Measurements from ENCODE around the gene USP38. TPM values are rescaled to one million over a fixed set of nuclear protein-coding genes. Genes with fewer than 3 reads are reported as not detected.
"Not testable (repeated sequence)": the region's sequence is repeated elsewhere in the genome, so short reads cannot be mapped to it uniquely, and the experiment has no call there.

The USP38 gene
- total RNA-seq, 2 donors from 2014 or later, result 34.6 to 60.4 TPM

DNA sequence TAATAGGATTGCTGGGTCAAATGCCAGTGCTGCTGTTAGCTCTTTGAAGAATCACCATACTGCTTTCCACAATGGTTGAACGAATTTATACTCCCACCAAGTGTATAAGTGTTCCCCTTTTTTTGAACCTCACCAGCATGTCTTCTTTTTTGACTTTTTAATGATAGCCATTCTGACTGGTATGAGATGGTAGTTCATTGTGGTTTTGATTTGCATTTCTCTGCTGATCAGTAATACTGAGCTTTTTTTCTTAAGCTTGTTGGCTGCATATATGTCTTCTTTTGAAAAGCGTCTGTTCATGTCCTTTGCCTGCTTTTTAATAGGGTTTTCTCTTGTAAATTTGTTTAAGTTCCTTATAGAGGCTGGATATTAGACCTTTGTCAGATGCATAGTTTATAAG, 14.8 kb downstream of the USP38 start:
- intact Hi-C loops (cut with DNase I, micrococcal nuclease), result no loop called here
- no peak for ATAC-seq
- no peak for DNase-seq

- no peak for DNase-seq
- ATAC-seq, result no peak
- intact Hi-C loops (cut with DNase I, micrococcal nuclease), result loop anchor here in 1 of 2 donors (5.0 to 10.0 kb wide), 2 partner anchors 132 to 279 kb away; partner anchors contain the start of gene GAB1
These were observed 18.1 kb downstream of the USP38 start for GRCh38 chr4:143202824-143203223.

- intact Hi-C loops (cut with DNase I, micrococcal nuclease), result loop anchor here in 1 of 2 donors (5.0 to 10.0 kb wide), 2 partner anchors 131 to 279 kb away; partner anchors contain the start of gene GAB1
- no peak for DNase-seq
- ATAC-seq, result no peak
These were observed 18.9 kb downstream of the USP38 start for GRCh38 chr4:143203577-143203976.

DNA sequence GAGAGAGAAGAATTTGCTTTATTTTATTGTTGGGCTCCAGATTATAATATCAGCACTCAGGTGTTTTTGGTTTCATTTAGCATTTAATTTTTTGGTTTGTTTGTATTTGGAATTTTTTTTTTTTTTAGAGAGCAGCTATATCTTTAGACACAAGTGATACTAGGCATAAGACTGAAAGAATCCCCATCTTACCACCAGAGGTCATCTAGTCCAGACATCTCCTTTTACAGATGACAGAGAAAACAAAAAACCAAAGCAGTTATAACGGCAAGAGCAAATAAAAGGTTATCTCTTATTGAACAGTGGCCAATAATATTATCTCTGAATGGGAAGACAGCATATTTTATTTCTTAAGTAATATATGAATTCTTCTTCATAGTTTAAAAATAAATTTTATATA, 22.8 kb downstream of the USP38 start:
- intact Hi-C loops (cut with DNase I, micrococcal nuclease), result loop anchor here in 1 of 2 donors (10.0 kb wide), 1 partner anchor 127 kb away; the partner anchor contains the start of gene GAB1
- DNase-seq, result no peak
- peak; percentile 70 for ATAC-seq

DNA sequence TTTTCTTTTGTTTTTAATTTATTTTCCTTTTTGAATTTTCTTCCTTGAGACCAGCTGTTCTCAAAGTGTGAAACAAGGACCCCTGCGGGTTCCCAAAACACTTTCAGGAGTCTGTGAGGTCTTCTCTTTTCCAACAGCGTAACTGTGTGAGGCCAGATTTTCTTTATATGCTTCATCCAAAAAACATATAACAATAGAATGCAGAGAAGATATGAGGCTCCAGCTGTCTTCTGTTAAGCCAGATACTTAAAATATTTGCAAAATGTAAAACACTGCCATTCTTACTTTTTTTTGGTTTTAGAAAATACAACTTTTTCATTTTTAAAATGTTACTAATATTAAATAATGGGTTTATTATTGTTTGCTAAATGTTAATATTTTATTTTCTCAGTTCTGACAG, 27.8 kb downstream of the USP38 start:
- intact Hi-C loops (cut with DNase I, micrococcal nuclease), result no loop called here
- ATAC-seq (no peak), DNase-seq (no peak)

- intact Hi-C loops (cut with DNase I, micrococcal nuclease), result no loop called here
- DNase-seq (no peak), ATAC-seq (no peak)
These were observed 31.2 kb downstream of the USP38 start for GRCh38 chr4:143215873-143216272.

- intact Hi-C loops (cut with DNase I, micrococcal nuclease), result no loop called here
- DNase-seq, result no peak
- no peak for ATAC-seq
These were observed 39.5 kb downstream of the USP38 start for GRCh38 chr4:143224255-143224654.

GRCh38 chr4:143225167-143225566, 40.5 kb downstream of the USP38 start:
- intact Hi-C loops (cut with DNase I, micrococcal nuclease), result no loop called here
- no peak for DNase-seq
- ATAC-seq, result peak; percentile 99

DNA sequence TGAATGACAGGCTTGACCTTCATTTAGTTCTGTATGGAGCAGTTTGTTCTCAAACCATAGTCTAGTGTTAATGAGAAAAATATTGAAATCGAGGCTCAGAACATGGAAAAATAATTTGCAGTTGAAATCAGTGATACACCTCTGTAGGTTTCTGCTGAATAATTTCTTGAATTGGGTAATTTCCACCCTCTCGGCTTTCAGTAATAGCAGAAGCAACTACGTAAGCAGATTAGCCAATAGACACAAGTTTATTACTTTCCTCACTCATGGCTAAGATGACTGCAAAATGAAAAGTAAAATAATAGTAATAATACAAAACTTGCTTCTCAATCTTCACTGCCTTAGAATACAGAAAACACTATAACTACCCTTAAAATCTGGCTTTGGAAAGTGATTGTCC, 46.0 kb downstream of the USP38 start:
- intact Hi-C loops (cut with DNase I, micrococcal nuclease), result no loop called here
- ATAC-seq (no peak), DNase-seq (no peak)

DNA sequence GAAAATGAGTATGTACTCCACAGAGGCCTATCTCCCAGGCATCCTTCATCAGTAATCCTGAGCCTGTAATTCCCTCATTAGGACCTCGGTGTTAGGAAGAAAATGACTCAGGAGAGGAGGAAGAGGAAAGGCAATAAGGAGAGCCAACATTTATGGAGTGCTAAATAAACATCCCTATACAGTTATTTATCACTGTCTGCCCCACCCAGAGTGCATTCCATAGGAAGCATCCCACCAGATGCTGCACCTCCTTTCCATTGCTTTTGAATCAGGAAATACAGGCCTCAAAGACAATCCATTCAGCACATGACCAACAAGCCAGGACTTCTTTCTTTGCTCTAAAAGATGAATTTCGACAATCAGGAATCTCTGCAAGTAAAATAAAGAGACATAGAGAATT, 47.6 kb downstream of the USP38 start:
- intact Hi-C loops (cut with DNase I, micrococcal nuclease), result no loop called here
- ATAC-seq, result peak; percentile 73
- no peak for DNase-seq

DNA sequence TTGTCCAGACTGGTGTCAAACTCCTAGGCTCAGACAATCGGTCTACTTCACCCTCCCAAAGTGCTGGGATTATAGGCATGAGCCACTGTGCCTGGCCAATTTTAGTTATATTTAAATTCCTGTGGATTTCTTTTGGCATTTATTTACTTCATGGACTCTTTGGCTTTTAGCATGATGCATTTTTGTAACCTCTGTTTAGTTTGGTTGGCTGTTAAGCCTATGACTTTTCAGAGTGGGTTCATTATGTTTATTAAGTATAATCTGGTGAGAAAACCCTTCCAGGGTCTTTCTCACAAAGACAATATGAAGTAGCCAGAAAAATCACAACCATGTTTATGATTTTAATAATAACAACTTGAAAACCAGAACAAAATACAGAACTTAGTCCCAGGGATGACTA, 49.4 kb downstream of the USP38 start:
- intact Hi-C loops (cut with DNase I, micrococcal nuclease), result no loop called here
- ATAC-seq (no peak), DNase-seq (no peak)

DNA sequence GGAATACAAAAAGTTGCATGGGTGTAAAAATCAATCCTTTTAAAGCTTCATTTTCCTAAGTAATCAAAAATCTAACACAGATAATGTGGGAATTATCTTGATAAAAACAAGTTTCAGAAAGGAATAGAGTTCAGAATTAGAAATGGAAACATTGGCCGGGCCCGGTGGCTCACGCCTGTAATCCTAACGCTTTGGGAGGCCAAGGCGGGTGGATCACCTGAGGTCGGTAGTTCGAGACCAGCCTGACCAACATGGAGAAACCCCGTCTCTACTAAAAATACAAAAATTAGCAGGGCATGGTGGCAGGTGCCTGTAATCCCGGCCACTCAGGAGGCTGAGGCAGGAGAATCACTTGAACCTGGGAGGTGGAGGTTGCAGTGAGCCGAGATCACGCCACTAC, 52.5 kb downstream of the USP38 start:
- ATAC-seq; intact Hi-C loops (cut with DNase I, micrococcal nuclease); DNase-seq: not testable (repeated sequence)

GRCh38 chr4:143240939-143241679, 56.4 kb downstream of the USP38 start:
- ATAC-seq (no peak), DNase-seq (no peak)
- intact Hi-C loops (cut with DNase I, micrococcal nuclease), result no loop called here

DNA sequence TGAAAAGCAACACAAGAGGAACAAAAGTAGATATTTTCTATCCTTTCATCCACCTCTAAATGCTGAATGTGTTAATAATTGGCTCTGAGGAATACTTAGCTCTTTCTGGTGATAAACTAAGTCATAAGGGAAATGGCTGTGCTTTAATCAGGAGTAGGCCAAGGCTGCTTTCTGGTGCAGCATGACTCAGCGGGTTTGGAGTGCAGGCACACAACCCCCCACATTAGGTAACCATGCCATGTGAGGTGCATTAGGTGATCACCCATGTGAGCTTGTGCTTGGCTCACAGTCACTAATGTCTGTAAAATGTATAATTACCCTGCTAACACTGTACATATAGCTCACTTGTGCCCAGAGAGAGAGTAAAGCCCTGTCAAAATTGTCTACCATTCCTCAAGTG, 57.2 kb downstream of the USP38 start:
- DNase-seq, result no peak
- ATAC-seq, result no peak
- intact Hi-C loops (cut with DNase I, micrococcal nuclease), result no loop called here

GRCh38 chr4:143243041-143243440, 58.3 kb downstream of the USP38 start:
- DNase-seq (no peak), ATAC-seq (no peak)
- intact Hi-C loops (cut with DNase I, micrococcal nuclease), result no loop called here

- intact Hi-C loops (cut with DNase I, micrococcal nuclease), result no loop called here
- DNase-seq (no peak), ATAC-seq (no peak)
These were observed 62.3 kb downstream of the USP38 start for GRCh38 chr4:143246977-143247376.

DNA sequence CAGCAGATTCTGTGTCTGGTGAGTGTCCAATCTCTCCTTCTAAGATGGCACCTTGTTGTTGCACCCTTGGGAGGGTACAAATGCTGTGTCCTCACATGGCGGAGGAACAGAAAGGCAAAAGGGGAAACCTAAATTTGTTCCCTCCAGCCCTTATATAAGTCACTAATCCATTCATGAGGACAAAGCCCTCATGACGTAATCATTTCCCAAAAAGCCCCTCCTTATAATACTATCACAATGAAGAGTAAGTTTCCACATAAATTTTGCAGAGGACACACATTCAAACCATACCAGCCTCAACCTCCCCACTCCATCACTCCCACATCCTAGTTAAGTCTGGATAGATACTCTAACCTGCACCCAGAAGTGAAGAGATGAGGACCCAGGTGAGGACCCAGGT, 63.1 kb downstream of the USP38 start:
- ATAC-seq, result no peak
- intact Hi-C loops (cut with DNase I, micrococcal nuclease), result no loop called here

DNA sequence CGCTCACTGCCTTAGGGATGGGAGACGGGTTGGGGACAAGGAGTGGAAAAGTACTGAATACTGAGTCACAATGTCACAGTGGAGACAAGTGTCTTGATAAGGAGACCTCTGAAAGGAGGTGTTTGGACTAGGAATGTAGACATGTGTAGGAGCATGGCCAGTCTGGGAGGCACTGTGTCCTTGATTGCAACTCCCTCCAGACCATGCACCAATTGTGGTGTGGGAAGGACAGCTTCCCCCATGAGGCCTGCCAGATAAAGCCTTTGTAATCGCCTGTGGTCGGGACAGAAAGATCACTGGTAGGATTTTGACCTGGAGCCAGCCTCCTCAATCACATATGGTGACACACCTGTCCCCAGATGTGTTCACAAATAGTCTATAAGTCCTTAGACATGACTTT, 64.1 kb downstream of the USP38 start:
- intact Hi-C loops (cut with DNase I, micrococcal nuclease), result no loop called here
- ATAC-seq, result no peak
- no peak for DNase-seq

More for the DNA sequence above, 63.1 kb downstream of the USP38 start:
- no peak for DNase-seq

DNA sequence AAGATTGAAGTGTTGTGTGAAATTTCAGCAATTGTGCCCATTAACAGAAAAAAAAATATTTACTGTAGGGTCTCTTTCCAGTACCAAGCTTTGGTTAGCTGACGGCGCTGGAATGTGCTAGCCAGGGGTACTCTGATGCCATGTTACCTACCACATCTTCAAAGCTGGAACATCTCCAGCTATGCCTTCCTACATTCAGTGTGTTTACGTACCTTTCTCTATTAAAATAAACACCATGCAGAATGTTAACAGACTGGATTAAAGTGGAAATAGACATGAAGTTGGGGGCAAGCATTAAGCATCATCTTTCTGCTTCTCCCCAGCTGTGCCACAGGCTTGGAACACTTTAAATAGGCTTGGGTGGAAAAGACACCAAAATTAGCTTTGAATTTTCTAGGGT, 65.9 kb downstream of the USP38 start:
- intact Hi-C loops (cut with DNase I, micrococcal nuclease), result no loop called here
- DNase-seq (no peak), ATAC-seq (no peak)

DNA sequence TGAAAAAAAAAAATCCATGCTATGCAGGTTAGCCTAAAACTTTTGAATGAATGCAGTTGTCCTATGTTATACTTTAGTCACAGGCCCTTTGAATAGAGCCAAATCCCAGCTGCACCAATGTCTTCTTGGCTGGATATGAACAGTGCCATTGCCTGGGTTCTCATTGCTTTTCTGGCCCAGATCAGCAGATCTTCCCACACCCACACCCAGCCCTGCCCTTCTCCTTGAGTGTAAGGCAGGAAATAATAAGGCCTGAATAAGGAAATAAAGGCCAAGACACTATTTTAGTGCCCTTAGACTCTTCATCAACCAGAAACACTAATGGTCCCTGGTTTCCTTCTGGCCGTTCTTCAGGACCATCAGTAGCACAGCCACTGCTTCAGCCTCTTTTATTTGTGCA, 66.6 kb downstream of the USP38 start:
- DNase-seq, result peak in 1 of 2 donors; percentile 19
- intact Hi-C loops (cut with DNase I, micrococcal nuclease), result no loop called here
- ATAC-seq, result peak; percentile 89

GRCh38 chr4:143251779-143252178, 67.1 kb downstream of the USP38 start:
- DNase-seq (no peak), ATAC-seq (peak; percentile 74)
- intact Hi-C loops (cut with DNase I, micrococcal nuclease), result no loop called here
